GM18502 (cell line): Measurements from ENCODE around the gene GXYLT2.
"Not testable (repeated sequence)": the region's sequence is repeated elsewhere in the genome, so short reads cannot be mapped to it uniquely, and the experiment has no call there.

Experiments
- ATAC-seq: cut with Tn5 transposase; IDR thresholded peaks from one replicate; pipeline ENCODE4 v1.9.1; 2021; ENCODE audit warnings: mild to moderate bottlenecking; ENCODE audit not compliant: unreplicated experiment, poor library complexity

Gene GXYLT2

GRCh38 chr3:72928781-72929735, 41.2 kb downstream of the GXYLT2 start:
- ATAC-seq: not testable (repeated sequence)

- no peak for ATAC-seq
Measured at GRCh38 chr3:72930754-72931153, 42.9 kb downstream of the GXYLT2 start.

DNA sequence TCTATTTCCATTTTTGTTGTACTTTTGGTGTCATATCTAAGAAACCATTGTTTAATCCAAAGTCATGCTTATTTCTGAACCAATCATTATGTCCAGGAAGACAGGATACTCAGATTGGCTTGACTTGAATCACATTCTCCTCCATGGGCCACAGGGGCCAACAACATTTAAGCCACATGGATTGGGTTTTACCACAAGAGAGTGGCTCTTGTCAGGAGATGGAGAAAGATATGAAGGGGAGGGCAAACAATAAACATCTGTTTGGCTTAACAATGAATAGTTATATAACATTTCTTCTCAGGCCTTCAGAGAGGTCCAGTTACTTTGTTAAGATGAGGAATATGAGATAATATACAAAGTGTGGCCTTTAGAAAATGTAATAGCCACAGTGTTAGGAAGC, 44.6 kb downstream of the GXYLT2 start:
- ATAC-seq: no peak

- peak; percentile 86 for ATAC-seq
Measured at GRCh38 chr3:72938471-72939265, 50.8 kb downstream of the GXYLT2 start.

GRCh38 chr3:72941245-72941644, 53.4 kb downstream of the GXYLT2 start:
- no peak for ATAC-seq

- ATAC-seq: no peak
Measured at GRCh38 chr3:72942427-72942826, 54.6 kb downstream of the GXYLT2 start.

DNA sequence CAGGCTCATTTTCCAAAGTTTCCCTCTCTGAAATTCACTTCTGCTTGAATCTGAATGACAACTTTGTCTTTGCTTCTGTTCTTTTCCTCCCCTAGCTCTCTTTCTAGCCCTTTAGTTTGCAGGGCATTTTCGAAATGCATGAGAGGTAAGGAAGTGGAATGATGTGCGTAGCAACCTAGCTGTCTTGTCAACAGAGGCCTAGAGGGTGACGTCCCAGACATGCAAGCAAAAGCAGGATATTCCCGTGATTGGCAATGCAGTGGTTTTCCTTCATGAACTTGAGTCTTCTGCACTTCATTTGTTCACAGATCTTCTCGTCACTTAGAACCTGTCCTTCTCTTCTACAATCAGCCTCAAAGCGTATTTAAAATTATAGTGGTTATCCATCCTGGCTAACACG, 56.9 kb downstream of the GXYLT2 start:
- no peak for ATAC-seq

- no peak for ATAC-seq
Measured at GRCh38 chr3:72947715-72948490, 60.1 kb downstream of the GXYLT2 start.

GRCh38 chr3:72949016-72949415, 61.2 kb downstream of the GXYLT2 start:
- no peak for ATAC-seq

DNA sequence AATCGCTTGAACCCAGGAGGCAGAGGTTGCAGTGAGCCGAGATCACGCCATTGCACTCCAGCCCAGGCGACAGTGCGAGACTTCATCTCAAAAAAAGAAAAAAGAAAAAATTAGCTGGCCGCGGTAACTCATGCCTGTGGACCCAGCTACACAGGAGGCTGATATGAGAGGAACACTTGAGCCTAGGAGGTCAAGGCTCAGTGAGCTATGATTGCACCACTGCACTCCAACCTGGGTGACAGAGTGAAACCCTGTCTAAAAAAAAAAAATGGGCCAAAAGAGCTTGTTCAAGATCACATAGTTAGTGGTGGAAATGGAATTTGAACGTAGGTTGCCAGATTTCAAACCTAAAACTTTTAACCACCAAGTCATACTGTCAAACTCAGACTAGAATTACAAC, 62.5 kb downstream of the GXYLT2 start:
- no peak for ATAC-seq

- ATAC-seq: no peak
Measured at GRCh38 chr3:72950801-72951200, 63.0 kb downstream of the GXYLT2 start.

GRCh38 chr3:72951259-72951722, 63.4 kb downstream of the GXYLT2 start:
- peak; percentile 50 for ATAC-seq

- no peak for ATAC-seq
Measured at GRCh38 chr3:72953325-72953956, 65.6 kb downstream of the GXYLT2 start.

DNA sequence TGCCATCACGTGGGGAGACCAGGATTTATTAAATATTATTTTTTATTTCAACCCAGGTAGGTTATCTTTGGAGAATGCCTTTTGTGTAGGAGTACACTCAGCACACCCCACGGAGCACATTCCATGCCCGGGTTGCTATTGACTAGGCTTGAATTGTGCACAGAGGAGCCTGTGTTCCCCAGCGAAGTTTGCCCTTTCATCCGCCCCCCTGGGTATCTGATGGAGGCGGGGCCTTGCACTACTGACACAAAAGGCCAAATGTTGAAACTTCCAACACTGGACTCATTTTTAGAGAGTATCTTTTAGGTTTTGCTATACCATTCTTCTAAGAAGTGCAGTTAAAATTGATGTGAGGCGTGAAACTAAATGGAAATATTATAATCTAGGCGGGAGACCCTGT, 69.5 kb downstream of the GXYLT2 start:
- no peak for ATAC-seq

DNA sequence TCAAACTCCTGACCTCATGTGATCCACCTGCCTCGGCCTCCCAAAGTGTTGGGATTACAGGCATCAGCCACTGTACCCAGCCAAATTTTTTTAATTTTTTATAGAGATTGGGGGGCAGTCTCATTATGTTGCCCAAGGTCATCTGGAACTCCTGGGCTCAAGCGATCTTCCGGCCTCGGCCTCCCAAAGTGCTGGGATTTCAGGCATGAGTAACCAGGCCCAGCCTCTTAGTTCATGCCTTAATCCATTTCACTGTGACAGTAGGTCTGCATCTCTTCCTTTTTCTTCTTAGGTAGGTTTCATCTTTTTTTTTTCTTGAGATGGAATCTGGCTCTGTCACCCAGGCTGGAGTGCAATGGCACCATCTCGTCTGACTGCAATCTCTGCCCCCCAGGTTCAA, 71.5 kb downstream of the GXYLT2 start:
- no peak for ATAC-seq

GRCh38 chr3:72960812-72961518, 73.1 kb downstream of the GXYLT2 start:
- no peak for ATAC-seq

- ATAC-seq: no peak
Measured at GRCh38 chr3:72961752-72962151, 73.9 kb downstream of the GXYLT2 start.

- ATAC-seq: no peak
Measured at GRCh38 chr3:72962317-72962716, 74.5 kb downstream of the GXYLT2 start.

DNA sequence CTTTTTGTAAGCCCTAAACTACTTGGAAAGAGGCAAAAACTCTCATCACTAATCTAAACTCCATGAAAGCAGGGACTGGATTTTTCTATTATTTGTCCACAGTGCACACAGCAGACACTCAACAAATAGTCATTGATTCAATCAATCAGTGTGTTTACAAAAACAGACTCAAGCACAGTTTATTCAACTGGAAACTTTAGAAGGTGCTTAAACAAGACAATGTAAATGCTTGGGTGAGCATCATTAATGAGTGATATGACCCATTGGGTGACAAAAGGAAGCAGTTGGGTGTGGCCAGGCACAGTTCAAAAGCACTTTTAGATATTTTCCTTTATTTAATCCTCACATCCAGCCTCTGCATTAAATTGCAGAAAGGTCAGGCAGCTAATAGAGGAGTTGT, 76.8 kb downstream of the GXYLT2 start:
- no peak for ATAC-seq
